Tibial nerve (tissue), 3 donors: ENCODE data around the gene CLN3.

Source experiments
- POLR2A ChIP-seq, 2 donors: fragments of 450-650 bp; IDR thresholded peaks; one replicate each; pipeline ENCODE4 v1.6.1; 2017; ENCODE audit warnings: antibody characterized with exemption in 2 of 2, mild to moderate bottlenecking in 2 of 2, moderate library complexity in 2 of 2
- TF ChIP-seq, protein P1 (sequence below), 5 experiments: fragments of 200-600 bp in 3 of 5; fragments of 450-650 bp in 2 of 5; sonication (generic) in 3 of 5; IDR thresholded peaks; one replicate each; pipeline ENCODE4 v1.5.1; 2016 to 2019; ENCODE audit warnings: antibody characterized with exemption in 5 of 5, mild to moderate bottlenecking in 3 of 5, moderate library complexity in 2 of 5

- TF ChIP-seq, protein P1, sequence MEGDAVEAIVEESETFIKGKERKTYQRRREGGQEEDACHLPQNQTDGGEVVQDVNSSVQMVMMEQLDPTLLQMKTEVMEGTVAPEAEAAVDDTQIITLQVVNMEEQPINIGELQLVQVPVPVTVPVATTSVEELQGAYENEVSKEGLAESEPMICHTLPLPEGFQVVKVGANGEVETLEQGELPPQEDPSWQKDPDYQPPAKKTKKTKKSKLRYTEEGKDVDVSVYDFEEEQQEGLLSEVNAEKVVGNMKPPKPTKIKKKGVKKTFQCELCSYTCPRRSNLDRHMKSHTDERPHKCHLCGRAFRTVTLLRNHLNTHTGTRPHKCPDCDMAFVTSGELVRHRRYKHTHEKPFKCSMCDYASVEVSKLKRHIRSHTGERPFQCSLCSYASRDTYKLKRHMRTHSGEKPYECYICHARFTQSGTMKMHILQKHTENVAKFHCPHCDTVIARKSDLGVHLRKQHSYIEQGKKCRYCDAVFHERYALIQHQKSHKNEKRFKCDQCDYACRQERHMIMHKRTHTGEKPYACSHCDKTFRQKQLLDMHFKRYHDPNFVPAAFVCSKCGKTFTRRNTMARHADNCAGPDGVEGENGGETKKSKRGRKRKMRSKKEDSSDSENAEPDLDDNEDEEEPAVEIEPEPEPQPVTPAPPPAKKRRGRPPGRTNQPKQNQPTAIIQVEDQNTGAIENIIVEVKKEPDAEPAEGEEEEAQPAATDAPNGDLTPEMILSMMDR (IDR thresholded peaks at IDR 0.05) = no peak
- no peak for TF ChIP-seq POLR2A (IDR thresholded peaks at IDR 0.05)
These were observed 19.2 kb upstream of the CLN3 start for GRCh38 chr16:28511031-28511430.
